LHCN-M2 (cell line): ENCODE measurements around the gene NBEAL2. TPM values are rescaled to one million over a fixed set of nuclear protein-coding genes. Genes with fewer than 3 reads are reported as not detected.
"Not testable (repeated sequence)": the region's sequence is repeated elsewhere in the genome, so short reads cannot be mapped to it uniquely, and the experiment has no call there.

Source experiments
- DNase-seq: peaks from one replicate; pipeline ENCODE4 v3.0.0-alpha.2; 2012; ENCODE audit warnings: low read depth
- total RNA-seq: library from RNA; depleted of rRNA; stranded (reverse); fragments of >200 nt; gene quantifications from 2 replicates; pipeline ENCODE4 v1.2.3, GENCODE V29; 2014

NBEAL2 gene
- total RNA-seq, 1 experiment from 2014 or later: 2.2 TPM

GRCh38 chr3:47011371-47011770 lies 31.9 kb downstream of the NBEAL2 start:
- no peak for DNase-seq

- no peak for DNase-seq
Measured at GRCh38 chr3:47012342-47013230, 33.1 kb downstream of the NBEAL2 start.

- DNase-seq: no peak
Measured at GRCh38 chr3:47013231-47013630, 33.8 kb downstream of the NBEAL2 start.

- no peak for DNase-seq
Measured at GRCh38 chr3:47014036-47014435, 34.6 kb downstream of the NBEAL2 start.

GRCh38 chr3:47015151-47015550 lies 35.7 kb downstream of the NBEAL2 start:
- no peak for DNase-seq

- no peak for DNase-seq
Measured at GRCh38 chr3:47016086-47016933, 36.8 kb downstream of the NBEAL2 start.

GRCh38 chr3:47016934-47017435 lies 37.5 kb downstream of the NBEAL2 start:
- DNase-seq: peak; percentile 89

GRCh38 chr3:47017504-47018268 lies 38.2 kb downstream of the NBEAL2 start:
- peak; percentile 76 for DNase-seq

GRCh38 chr3:47018269-47018611 lies 38.8 kb downstream of the NBEAL2 start:
- no peak for DNase-seq

GRCh38 chr3:47019201-47019600 lies 39.7 kb downstream of the NBEAL2 start:
- DNase-seq: no peak

GRCh38 chr3:47020311-47020710 lies 40.8 kb downstream of the NBEAL2 start:
- no peak for DNase-seq

GRCh38 chr3:47022641-47023071 lies 43.2 kb downstream of the NBEAL2 start:
- no peak for DNase-seq

GRCh38 chr3:47024932-47025331 lies 45.5 kb downstream of the NBEAL2 start:
- peak; percentile 30 for DNase-seq

- not testable (repeated sequence) for DNase-seq
Measured at GRCh38 chr3:47026432-47026831, 47.0 kb downstream of the NBEAL2 start.

- no peak for DNase-seq
Measured at GRCh38 chr3:47028146-47028545, 48.7 kb downstream of the NBEAL2 start.

- no peak for DNase-seq
Measured at GRCh38 chr3:47028667-47029066, 49.2 kb downstream of the NBEAL2 start.

GRCh38 chr3:47031041-47031440 lies 51.6 kb downstream of the NBEAL2 start:
- DNase-seq: not testable (repeated sequence)

GRCh38 chr3:47034868-47035489 lies 55.5 kb downstream of the NBEAL2 start:
- DNase-seq: no peak

- DNase-seq: no peak
Measured at GRCh38 chr3:47035645-47036044, 56.2 kb downstream of the NBEAL2 start.

GRCh38 chr3:47036145-47036544 lies 56.7 kb downstream of the NBEAL2 start:
- DNase-seq: no peak

- not testable (repeated sequence) for DNase-seq
Measured at GRCh38 chr3:47037302-47037701, 57.8 kb downstream of the NBEAL2 start.
